NCI-H446 treated with DMSO at 0.1 percent for 48 hours (cell line): Measurements from ENCODE around the gene IL1R2.

Experiments
- DNase-seq: peaks from one replicate; lab custom pipeline; 2025; lab: John Stamatoyannopoulos, UW

The IL1R2 gene

GRCh38 chr2:102043560-102043959 lies 51.8 kb downstream of the IL1R2 start:
- no peak for DNase-seq

- no peak for DNase-seq
Observed at GRCh38 chr2:102044235-102044896, 52.6 kb downstream of the IL1R2 start.

- no peak for DNase-seq
Observed at GRCh38 chr2:102044967-102045489, 53.3 kb downstream of the IL1R2 start.

DNA sequence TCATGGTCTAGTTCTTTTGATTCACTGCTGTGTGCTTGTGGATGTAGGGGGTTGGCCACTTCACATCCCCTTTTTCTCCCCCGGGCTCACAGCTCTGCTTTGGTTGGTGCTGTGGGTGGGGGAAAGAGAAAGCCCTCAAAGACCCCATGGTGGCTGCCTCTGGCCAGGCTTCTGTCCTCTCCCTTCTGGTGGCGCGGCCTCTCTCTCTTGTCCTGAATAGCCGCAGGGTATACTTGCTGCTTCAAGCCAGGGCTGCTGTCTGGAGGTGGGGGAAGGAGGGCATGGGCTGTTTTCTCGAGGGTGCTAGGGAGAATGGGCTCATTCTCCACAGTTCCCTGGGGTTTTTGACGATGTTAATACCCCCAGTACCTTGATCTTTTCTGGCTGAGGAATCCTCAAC lies 53.9 kb downstream of the IL1R2 start:
- DNase-seq: no peak

GRCh38 chr2:102046135-102046986 lies 54.6 kb downstream of the IL1R2 start:
- DNase-seq: no peak

- DNase-seq: no peak
Observed at GRCh38 chr2:102048465-102048864, 56.7 kb downstream of the IL1R2 start.

DNA sequence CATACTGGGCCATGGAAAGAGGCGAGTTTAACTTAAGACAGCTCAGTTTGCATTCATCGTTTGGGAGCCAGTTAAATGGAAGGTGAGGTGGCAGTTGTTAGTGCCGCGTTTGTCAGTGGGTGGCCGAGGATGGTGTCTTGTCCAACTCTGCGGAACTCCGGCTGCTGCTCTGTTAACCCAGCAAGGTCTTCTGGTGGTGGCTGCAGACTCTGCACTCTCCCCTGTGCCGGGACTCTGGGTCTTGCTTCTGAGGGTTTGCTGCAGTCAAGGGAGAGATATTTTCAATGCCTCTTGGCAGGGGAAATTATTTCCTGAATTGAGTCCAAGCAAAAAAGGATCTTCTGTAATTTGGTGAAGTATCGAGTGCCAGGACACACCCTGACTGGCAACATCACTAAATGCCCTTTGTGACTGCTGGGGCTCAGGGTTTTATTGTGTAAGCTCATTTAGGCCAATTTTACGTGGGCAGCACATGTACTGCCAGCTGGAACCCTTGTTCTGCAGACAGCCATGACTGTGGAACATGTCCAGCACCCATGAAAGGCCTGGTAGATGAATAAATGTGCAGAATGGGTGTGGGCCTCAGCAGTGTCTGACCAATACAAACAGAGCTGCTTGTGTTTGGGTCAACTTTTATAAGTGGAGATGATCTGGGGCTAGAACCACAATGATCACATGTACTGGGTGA lies 58.1 kb downstream of the IL1R2 start:
- peak; percentile 8 for DNase-seq

DNA sequence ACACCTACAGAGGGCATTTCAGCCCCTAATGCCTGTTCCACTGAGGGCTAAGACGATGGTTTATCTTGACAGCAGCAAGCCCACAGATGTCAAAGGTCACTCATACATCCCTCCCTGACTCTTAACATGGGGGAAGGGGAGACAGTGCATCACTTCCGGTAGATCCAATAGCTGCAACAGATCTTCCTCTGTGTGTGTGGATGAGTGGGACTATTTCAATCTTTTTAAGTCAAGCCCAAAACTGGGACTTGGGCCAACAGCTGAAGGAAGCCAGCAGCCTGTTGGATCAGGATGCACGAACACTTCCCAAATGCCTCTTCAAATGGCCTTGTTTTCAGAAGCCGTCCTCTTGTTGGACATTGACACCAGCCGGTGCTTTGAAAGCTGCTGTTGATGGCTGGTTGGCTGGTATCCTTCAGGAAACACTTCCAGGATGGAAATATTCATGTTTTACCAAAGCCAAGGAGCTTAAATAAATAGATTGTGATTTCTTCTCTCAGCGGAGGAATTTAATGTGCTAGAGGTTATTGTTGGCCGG lies 59.2 kb downstream of the IL1R2 start:
- peak; percentile 14 for DNase-seq

DNA sequence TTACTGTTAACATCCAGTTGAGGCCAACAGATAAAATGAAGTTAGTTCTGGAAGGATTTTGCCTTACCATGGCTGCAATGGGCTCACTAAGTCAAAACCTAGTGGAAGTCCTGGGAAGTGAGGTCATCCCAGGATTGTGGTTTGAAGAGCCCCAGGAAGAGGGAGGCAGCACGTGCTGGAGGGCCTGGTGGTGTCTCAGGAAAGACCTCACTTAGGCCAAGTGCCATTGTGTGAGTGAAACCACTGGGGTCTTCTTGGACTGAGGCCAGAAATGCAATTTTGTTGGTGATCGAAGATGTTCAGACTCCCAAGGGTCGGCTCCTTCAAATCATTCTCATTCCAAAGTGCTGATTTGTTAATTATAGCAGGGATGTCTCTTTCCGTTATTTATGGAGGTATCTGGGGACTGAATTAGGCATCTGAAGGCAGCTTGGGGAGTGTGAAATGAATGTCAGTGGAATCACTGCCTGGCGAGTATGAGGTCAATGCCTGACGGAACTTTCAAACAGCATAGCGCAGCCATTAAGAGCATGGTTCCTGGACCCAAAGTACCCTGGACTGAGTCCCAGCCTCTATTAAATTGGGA lies 60.0 kb downstream of the IL1R2 start:
- no peak for DNase-seq

GRCh38 chr2:102052365-102052764 lies 60.6 kb downstream of the IL1R2 start:
- DNase-seq: no peak

- no peak for DNase-seq
Observed at GRCh38 chr2:102053096-102053495, 61.3 kb downstream of the IL1R2 start.

DNA sequence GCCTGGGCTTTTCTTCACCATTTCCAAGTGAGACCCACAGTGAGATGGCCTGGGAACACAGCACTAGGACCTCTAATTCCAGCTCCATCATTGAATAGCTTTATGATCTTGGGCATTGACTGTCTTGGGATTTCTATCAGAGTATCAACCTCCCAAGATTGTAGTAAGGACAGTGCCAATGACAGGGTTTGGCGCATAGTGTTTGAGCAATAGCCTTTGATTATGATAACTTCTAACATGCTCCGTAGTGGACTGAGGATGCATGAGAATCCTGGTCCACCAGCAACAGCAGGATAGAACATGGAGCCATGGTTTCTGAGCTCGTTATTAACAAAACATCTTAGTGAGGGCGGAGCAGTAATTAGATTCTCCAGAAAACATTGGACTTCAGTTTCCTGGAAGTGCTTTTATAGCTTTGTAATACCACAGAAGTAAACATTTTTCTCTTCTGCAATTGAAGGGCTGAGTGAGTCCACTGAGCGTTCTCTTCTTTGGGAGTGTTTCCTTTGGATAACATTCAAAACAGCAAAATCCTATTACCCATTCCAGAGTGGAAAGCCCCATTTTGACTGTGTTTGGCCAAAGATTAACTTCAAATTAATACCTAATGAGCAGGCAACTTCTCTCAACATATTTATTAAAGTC lies 63.7 kb downstream of the IL1R2 start:
- no peak for DNase-seq

- no peak for DNase-seq
Observed at GRCh38 chr2:102056079-102056581, 64.4 kb downstream of the IL1R2 start.

- DNase-seq: no peak
Observed at GRCh38 chr2:102057502-102058292, 65.9 kb downstream of the IL1R2 start.

- DNase-seq: no peak
Observed at GRCh38 chr2:102058293-102058833, 66.6 kb downstream of the IL1R2 start.

DNA sequence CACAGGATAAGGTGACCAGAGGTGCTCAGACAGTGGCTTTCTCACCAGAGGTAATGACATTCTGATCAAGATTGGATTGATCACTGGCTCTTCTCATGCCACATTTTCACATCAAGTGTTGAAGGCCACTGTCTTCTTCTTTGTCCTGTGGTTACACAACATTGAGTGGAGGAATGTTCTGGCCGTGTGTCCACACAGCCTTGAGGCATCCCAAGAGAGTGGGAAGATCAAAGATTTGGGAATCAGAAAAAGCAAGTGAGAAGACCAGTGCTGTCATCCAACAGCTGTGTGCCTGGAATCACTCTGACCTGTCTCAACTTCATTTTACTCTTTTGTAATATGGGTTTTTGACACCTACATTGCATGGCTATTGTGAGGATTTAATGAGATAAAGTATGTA lies 67.4 kb downstream of the IL1R2 start:
- no peak for DNase-seq

DNA sequence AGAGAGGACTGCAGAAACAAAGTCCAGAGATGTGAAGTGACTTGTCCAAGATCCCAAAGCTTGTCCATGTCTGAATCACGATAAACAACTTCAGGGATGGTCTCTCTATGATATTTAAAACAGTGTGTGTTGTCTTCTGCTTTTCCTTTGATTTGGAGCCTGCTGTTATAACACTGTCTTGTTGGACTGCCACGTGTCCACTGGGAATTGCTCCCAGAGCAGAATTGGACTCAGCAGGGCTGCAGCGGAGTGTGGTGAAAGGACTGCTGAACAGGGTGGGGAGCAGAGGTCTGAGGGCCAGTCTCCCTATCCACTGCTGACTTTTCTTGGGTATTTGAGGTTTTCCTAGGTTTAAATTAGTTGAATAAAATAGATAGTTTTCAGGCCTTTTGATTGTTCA lies 68.3 kb downstream of the IL1R2 start:
- no peak for DNase-seq

DNA sequence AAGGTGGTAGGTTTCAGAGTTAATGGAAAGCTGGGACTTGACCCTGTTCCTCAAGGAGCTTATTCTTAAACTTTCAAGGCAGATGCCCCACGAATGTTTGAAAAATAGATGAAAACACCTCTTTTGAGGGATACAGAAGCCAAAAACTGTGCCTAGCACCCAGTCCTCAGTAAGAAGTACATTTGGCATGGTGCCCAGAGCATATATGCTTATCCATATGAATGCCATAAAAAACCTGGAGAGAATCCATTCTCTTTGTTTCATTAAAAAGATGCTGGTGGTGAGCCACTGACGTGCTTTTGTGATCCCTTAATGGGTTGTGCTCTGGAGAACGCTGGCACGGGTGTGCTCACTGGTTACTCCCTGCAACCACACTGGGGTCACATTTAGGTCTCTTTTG lies 69.0 kb downstream of the IL1R2 start:
- DNase-seq: no peak

DNA sequence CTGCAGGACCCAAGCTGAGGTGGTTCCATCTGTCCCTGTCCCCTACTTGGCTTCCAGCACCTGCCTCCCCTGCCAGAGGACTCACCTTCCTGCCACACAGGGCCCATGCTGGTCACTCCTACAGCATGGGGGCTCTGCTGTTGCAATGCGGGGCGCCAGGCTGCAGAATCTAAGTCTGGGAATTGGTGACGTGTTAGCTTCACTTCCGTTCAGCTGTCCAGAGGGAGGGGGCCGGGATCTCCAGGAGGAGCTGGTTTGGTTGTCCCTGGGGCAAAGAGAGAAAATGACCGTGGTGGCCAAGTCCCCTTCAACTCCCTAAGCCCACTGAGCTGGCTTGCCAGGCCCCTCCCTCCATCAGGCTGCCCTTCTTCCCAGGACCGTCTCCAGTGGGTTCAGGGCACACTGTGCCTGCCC lies 69.5 kb downstream of the IL1R2 start:
- DNase-seq: no peak
